PC-9 (cell line): ENCODE results near the gene ZWINT. TPM values are rescaled to one million over a fixed set of nuclear protein-coding genes. Genes with fewer than 3 reads are reported as not detected.

Source experiments
- BruUV-seq: library from RNA; stranded (reverse); fragments of 400-500 nt; replicated peaks from 2 replicates; lab custom pipeline; 2021; lab: Mats Ljungman, UMichigan
- CTCF ChIA-PET: fragments of 300-600 bp; sonication (Branson Sonifier 250); formaldehyde crosslinking; loops from one replicate; lab custom pipeline; 2022; ENCODE audit warnings: antibody characterized with exemption; lab: Charles Lee
- POLR2A ChIA-PET: fragments of 300-600 bp; sonication (Branson Sonifier 250); formaldehyde crosslinking; loops from one replicate; lab custom pipeline; 2022; ENCODE audit warnings: antibody characterized with exemption; ENCODE audit not compliant: unreplicated experiment; lab: Charles Lee
- DNase-seq, 2 experiments: peaks; one replicate each; pipeline versions ENCODE4 v3.0.0 to v3.0.0-alpha.2; 2015 to 2022; ENCODE audit warnings: mixed read lengths in 1 of 2
- H2AFZ ChIP-seq: fragments of 200-600 bp; sonication (generic); 2 replicates; pipeline ENCODE4 v1.8.1; 2017; ENCODE audit warnings: antibody characterized with exemption
- H3F3A ChIP-seq: fragments of 200-600 bp; sonication (generic); 2 replicates; pipeline ENCODE4 v1.8.1; 2017; ENCODE audit warnings: antibody characterized with exemption, mild to moderate bottlenecking, low read depth; ENCODE audit not compliant: insufficient read depth
- H3K27ac ChIP-seq: fragments of 200-600 bp; sonication (generic); 2 replicates; pipeline ENCODE4 v1.6.1; 2016; ENCODE audit warnings: mixed run types
- H3K27me3 ChIP-seq: fragments of 200-600 bp; sonication (generic); 2 replicates; pipeline ENCODE4 v1.6.1; 2016; ENCODE audit warnings: low read depth, mixed run types; ENCODE audit not compliant: insufficient read depth
- H3K36me3 ChIP-seq: fragments of 200-600 bp; sonication (generic); 2 replicates; pipeline ENCODE4 v1.6.1; 2016; ENCODE audit warnings: low read depth, mixed run types
- H3K4me1 ChIP-seq: fragments of 200-600 bp; sonication (generic); replicated peaks from 2 replicates; pipeline ENCODE4 v1.6.1; 2016; ENCODE audit warnings: mixed run types; ENCODE audit not compliant: insufficient read depth
- H3K4me2 ChIP-seq: fragments of 200-600 bp; sonication (generic); 2 replicates; pipeline ENCODE4 v1.6.1; 2017; ENCODE audit warnings: mixed run types
- H3K4me3 ChIP-seq: fragments of 200-600 bp; sonication (generic); 2 replicates; pipeline ENCODE4 v1.6.1; 2016; ENCODE audit warnings: mixed run types
- H3K79me2 ChIP-seq: fragments of 200-600 bp; sonication (generic); 2 replicates; pipeline ENCODE4 v1.6.1; 2017; ENCODE audit warnings: low read depth, mixed run types
- H3K9me2 ChIP-seq: fragments of 200-600 bp; sonication (generic); 2 replicates; pipeline ENCODE4 v1.8.1; 2017; ENCODE audit warnings: mild to moderate bottlenecking; ENCODE audit not compliant: insufficient read depth
- H3K9me3 ChIP-seq: fragments of 200-600 bp; sonication (generic); 2 replicates; pipeline ENCODE4 v1.8.1; 2016; ENCODE audit warnings: low read depth; ENCODE audit not compliant: insufficient read depth
- H4K20me1 ChIP-seq: fragments of 200-600 bp; sonication (generic); 2 replicates; pipeline ENCODE4 v1.8.1; 2017; ENCODE audit not compliant: insufficient read depth
- EZH2 ChIP-seq: fragments of 200-600 bp; sonication (generic); IDR thresholded peaks from 2 replicates; pipeline ENCODE4 v1.8.0; 2017; ENCODE audit warnings: antibody characterized with exemption, low read depth
- intact Hi-C: fragments of 100-400 bp; cut with micrococcal nuclease; formaldehyde crosslinking; loops from one replicate; pipeline ENCODE4 v1.10.0; 2022; ENCODE audit not compliant: unreplicated experiment
- total RNA-seq: library from RNA; stranded (reverse); gene quantifications from 2 replicates; pipeline ENCODE4 v1.2.3, GENCODE V29; 2021
- TF ChIP-seq, protein P1 (sequence below): fragments of 200-600 bp; sonication (generic); conservative IDR thresholded peaks from 2 replicates; pipeline ENCODE4 v1.6.1; 2017; ENCODE audit warnings: mixed run types, antibody characterized with exemption, mild to moderate bottlenecking, moderate library complexity

Gene ZWINT
- total RNA-seq, 1 experiment from 2014 or later, result 102 TPM

- Histone ChIP-seq H3K9me3 (no peaks in the 10 kb centered on the region), H3F3A (no peaks in the 10 kb centered on the region), H4K20me1 (no peaks in the 10 kb centered on the region), H3K4me1 (no peaks in the 10 kb centered on the region), H2AFZ (no peak overlapping the region), H3K27me3 (no peaks in the 10 kb centered on the region), H3K4me3 (no peak overlapping the region), H3K27ac (no peak overlapping the region), H3K79me2 (no peaks in the 10 kb centered on the region), H3K36me3 (no peaks in the 10 kb centered on the region), H3K4me2 (no peak overlapping the region), H3K9me2 (no peaks in the 10 kb centered on the region)
- no TSS peak for BruUV-seq
- no peak for TF ChIP-seq EZH2
- TF ChIP-seq, protein P1, sequence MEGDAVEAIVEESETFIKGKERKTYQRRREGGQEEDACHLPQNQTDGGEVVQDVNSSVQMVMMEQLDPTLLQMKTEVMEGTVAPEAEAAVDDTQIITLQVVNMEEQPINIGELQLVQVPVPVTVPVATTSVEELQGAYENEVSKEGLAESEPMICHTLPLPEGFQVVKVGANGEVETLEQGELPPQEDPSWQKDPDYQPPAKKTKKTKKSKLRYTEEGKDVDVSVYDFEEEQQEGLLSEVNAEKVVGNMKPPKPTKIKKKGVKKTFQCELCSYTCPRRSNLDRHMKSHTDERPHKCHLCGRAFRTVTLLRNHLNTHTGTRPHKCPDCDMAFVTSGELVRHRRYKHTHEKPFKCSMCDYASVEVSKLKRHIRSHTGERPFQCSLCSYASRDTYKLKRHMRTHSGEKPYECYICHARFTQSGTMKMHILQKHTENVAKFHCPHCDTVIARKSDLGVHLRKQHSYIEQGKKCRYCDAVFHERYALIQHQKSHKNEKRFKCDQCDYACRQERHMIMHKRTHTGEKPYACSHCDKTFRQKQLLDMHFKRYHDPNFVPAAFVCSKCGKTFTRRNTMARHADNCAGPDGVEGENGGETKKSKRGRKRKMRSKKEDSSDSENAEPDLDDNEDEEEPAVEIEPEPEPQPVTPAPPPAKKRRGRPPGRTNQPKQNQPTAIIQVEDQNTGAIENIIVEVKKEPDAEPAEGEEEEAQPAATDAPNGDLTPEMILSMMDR, result no peak
- POLR2A ChIA-PET, result no interaction called here
- CTCF ChIA-PET, result no interaction called here
- DNase-seq, result no peak
- intact Hi-C loops, result no loop called here
Observed at GRCh38 chr10:56329961-56330360, 31.1 kb downstream of the ZWINT start.

- no peak overlapping the region for H3K4me3 ChIP-seq
- H4K20me1 ChIP-seq, result no peaks in the 10 kb centered on the region
- intact Hi-C loops, result no loop called here
- H3K4me2 ChIP-seq, result no peak overlapping the region
- H3K4me1 ChIP-seq, result no peaks in the 10 kb centered on the region
- DNase-seq, result no peak
- H3K79me2 ChIP-seq, result no peaks in the 10 kb centered on the region
- no peaks in the 10 kb centered on the region for H3K9me3 ChIP-seq
- POLR2A ChIA-PET, result no interaction called here
- H3K36me3 ChIP-seq, result no peaks in the 10 kb centered on the region
- TF ChIP-seq, protein P1, result no peak
- TF ChIP-seq EZH2, result no peak
- CTCF ChIA-PET, result no interaction called here
- no peaks in the 10 kb centered on the region for H3K9me2 ChIP-seq
- H3K27me3 ChIP-seq, result no peaks in the 10 kb centered on the region
- H3F3A ChIP-seq, result no peaks in the 10 kb centered on the region
- no peak overlapping the region for H3K27ac ChIP-seq
- BruUV-seq, result no TSS peak
- no peak overlapping the region for H2AFZ ChIP-seq
Observed at GRCh38 chr10:56327118-56327517, 33.9 kb downstream of the ZWINT start.

DNA sequence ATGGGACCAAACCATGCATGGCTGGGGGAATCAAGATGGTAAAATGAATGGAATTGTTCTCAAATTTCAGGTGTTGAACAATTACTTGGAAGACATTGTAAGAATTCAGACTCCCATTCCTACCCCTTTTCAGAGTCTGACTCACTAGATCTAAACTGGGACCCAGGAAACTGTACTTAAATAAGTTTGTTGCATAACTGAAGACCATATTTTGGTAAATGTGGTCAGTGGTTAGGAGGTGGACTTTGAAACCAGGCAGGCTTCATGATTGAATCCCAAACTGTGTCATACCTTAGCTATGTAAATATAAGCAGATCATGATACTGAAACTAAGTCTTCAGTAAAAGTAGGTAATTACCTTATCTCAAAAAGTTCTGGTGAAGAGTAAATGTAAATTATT, 41.7 kb downstream of the ZWINT start:
- intact Hi-C loops, result no loop called here
- H3K4me2 ChIP-seq, result no peak overlapping the region

More for the DNA sequence above, 41.7 kb downstream of the ZWINT start:
- DNase-seq, result no peak
- Histone ChIP-seq H3K4me3 (no peak overlapping the region), H3K4me1 (no peaks in the 10 kb centered on the region), H3K36me3 (no peaks in the 10 kb centered on the region), H2AFZ (no peak overlapping the region), H3K9me2 (no peaks in the 10 kb centered on the region; the same call in 1 of the 2 replicates), H3K27ac (no peak overlapping the region), H4K20me1 (no peaks in the 10 kb centered on the region), H3K79me2 (no peaks in the 10 kb centered on the region), H3F3A (no peaks in the 10 kb centered on the region), H3K9me3 (no peaks in the 10 kb centered on the region), H3K27me3 (no peaks in the 10 kb centered on the region)
- no TSS peak for BruUV-seq
- ChIA-PET POLR2A (no interaction called here), CTCF (no interaction called here)
- no peak for TF ChIP-seq EZH2
- TF ChIP-seq, protein P1, result no peak
